Colon (tissue), 2 donors: Measurements from ENCODE around the gene GNPTG.

Source experiments
- FAIRE-seq: peaks from 2 replicates; lab custom pipeline; 2012; peaks lifted over from hg19 to GRCh38; lab: Jason Lieb, UNC
- donor health status: control.
- donor health status: control.

GNPTG gene

DNA sequence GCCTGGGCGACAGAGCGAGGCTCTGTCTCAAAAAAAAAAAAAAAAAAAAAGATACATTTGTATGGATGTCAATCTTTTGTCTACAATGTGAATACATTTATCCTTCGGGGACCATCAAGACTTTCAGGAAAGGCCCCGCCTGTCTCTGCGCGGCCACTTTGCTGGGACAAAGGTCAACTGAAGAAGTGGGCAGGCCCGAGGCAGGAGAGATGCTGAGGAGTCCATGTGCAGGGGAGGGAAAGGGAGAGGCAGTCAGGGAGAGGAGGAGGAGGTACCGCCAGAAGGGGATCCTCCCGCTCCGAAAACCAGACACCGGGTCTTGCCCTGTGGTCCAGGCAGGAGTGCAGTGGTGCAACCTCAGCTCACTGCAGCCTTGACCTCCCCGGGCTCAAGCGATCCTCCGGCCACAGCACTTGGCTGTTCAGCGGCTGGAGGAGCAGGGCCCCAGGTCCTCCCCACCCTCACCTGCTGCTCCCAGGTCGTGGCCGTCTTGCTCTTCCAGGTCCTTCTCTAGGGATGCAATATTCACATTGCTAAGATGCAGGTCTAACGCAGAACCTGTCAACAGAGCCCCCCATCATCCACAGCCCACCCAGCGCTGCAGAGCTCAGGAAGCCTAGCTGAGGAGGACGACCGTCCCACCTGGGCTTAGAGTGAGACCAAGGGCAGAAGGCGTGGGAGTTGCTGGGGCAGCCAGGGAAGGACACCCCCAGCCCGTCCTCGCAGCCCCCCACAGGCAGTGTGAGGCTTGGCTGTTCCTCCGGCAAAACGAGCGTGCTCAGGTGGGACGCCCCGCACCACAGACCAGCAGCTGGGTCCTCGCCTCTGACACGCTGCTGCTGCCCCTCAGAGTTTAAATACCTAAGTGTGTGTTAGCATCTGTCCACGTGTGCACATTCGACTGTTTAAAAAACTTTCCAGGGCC is 19.6 kb downstream of the GNPTG start:
- FAIRE-seq = no peak

DNA sequence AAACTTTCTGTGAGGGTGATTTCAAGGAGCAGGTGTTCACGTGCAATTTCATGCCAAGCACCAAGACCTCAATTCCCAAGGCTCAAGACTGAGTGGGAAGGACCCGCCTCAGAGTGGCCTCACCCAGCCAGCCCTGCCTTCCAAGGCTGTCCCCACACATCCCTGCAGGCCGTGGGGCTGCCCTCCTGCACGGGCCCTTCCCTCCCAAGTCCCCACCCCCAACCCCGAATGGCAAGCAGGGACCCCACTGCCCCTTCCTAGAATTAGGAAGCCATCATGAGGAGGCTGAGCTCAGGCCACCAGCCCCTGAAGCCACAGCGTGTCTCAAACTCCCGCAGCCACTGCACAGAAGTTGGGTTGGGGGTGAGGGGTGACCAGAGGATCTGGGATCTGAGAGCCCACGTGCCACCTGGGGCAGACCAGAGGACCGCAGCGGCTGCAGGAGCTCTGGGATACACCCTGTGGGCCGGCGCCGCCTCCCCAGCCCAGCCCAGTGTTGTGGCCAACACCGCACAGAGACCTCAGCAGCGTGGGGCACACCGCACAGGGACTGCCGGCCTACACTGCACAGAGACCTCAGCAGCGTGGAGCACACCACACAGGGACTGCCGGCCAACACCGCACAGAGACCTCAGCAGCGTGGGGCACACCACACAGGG is 20.7 kb downstream of the GNPTG start:
- no peak for FAIRE-seq

DNA sequence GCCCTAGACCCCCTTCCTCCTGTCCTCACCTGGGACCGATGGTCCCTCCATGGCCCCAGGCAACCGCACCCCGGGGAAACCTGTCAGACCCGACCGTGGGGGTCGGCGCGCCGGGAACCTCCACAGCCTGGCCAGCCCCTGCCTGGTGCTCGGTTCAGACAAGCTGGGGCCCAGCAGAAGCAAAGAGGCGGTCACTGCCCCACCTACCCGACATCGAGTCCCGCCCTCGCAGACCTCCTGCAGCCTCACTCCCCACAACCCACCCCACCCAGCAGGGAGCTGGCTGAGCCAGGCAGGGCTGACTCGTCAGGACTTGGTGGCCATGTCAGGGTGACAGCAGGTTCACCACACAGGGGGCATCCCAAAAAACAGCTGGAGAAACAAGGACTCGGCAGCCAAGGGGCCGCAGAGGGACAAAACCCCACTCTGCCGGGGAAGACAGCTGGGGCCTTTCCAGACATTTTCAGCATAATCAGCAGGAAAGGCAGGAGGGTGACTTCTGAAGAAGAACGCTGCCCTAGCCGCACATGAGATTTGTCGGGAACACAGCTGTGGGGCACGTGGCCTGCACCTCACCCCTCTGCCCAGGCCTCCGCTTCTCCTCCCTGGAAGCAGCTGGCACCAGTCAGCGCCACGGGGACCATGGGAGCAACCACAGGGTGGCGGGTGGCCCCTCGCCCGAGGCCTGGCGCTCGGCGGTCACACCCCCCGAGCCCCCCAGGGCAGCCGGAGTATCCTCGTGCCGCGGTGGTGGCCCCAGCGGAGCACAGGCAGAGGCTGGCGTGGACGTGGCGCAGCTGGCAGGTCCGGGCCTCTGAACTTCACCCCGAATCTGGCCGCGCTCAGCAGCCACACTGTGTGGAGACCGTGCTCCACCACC is 22.9 kb downstream of the GNPTG start:
- no peak for FAIRE-seq

DNA sequence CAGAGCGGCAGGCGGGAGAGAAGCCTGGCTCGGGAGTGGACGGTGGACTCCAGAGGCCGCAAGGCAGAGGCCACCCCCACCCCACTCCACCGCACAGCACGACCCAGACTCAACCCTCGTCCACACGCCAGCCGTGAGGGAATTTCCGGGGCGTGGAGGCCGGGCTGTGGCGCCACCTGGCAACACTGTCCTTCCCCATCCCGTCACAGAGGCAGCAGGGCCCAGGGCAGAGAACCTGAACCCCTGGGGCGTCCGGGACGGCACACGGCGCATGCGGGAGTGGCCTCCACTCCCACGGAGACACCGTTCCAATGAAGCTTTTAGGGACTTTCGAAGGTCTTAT is 23.5 kb downstream of the GNPTG start:
- no peak for FAIRE-seq

DNA sequence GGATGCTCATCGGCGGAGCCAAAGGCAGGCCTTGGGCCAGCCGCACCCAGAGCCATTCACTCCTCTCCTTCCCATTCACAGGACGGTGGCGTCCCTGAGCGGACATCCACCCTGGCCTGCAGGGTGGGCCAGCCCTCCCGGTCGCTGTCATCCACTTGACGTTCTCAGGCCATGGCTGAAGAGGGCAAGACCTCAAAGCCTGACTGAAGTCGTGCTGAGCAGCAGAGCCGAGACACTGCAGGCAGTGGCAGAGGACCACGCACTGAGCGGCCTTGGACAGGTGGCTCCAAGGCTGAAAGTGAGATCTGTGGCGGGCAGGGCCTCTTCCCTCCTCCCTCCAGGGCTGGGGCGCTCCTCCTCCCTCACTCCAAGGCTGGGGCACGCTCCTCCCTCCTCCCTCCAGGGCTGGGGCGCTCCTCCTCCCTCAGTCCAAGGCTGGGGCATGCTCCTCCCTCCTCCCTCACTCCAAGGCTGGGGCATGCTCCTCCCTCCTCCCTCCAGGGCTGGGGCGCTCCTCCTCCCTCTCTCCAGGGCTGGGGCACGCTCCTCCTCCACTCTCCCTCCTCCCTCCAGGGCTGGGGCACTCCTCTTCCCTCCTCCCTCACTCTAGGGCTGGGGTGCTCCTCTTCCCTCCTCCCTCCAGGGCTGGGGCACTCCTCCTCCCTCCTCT is 24.1 kb downstream of the GNPTG start:
- no peak for FAIRE-seq

DNA sequence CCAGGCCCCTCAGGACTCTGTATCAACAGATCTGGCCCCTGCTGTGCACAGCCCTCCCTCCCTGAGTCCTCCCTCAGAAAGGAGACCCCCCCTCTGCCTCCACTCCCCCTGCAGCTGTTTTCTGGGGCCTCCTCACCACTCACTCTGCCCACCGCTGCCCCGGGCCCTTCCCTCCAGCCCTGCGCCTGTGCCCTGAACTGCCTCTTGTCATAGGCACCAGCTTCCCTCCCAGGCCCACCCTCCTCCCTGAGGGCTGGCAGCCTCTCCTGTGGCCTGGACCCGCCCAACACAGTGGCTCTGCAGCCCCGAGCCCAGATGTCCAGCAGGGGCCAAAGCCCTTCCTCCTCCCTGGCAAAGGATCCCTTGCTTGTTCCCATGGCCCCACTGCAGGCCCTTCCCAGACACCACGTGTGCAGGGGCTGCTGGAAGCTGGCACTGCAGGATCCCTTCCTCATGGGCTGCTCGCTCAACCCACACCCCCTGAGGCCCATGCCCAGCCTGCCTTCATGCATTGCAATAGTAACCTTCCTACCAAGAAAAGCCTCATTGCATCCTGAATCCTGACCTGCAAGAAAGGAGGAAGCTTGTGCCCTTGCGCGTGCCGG is 25.8 kb downstream of the GNPTG start:
- FAIRE-seq = no peak

DNA sequence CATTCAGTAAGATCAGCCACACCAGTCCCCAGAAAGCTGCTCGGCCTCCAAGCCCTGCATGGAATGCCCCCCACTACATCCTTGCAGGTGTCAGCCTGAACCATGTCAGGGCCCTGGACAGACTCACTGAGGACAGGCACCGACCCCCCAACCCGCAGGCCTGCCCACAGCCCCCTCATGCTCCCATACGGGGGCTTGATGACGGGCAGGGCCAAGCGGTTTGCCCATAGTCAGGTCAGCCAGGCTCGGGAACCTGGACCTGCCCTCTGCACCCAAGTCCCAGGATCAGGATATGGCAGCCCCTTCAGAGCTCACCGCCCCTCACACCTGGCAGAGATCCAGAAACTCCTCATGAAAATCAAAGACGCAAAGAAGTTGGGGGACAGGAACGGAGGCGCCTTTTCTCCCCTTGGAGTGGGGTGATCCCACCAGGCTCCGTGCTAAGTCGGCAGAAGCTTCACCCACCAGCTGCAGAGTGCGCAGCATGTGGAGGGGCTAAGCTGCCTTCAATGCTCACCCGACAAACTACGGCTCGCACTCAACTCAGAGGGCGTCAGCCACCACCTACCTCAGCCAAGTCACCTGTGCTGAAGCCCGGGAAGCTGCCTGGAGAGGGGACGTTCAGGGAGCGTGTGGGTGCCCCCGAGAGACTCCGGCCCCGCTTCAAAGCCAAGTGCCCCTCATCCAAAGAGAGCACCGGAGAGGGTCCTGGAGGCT is 26.5 kb downstream of the GNPTG start:
- FAIRE-seq = no peak

DNA sequence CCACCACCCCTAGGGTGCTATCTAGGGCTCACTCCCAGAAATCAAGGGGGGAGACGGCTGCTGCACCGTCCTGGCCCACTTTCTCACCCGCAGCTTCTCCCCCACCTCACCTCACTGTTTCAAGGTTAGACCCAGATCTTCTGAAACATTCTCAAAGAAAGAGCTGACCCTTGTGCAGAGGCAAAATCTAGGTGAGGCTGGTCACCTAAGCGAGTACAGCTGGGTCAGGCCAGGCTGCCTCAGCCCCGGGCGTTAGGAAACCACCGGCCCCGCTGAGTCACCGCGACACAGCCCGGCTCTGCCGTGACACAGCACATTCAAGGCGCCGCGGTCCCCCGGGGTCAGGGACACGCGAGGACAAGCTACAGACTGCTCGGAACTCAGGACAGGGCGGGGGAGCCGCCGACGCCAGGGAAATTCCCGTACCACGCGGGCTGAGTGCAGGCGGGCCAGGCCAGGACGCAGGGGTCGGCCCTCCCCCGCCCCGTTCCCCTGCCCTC is 27.1 kb downstream of the GNPTG start:
- no peak for FAIRE-seq

DNA sequence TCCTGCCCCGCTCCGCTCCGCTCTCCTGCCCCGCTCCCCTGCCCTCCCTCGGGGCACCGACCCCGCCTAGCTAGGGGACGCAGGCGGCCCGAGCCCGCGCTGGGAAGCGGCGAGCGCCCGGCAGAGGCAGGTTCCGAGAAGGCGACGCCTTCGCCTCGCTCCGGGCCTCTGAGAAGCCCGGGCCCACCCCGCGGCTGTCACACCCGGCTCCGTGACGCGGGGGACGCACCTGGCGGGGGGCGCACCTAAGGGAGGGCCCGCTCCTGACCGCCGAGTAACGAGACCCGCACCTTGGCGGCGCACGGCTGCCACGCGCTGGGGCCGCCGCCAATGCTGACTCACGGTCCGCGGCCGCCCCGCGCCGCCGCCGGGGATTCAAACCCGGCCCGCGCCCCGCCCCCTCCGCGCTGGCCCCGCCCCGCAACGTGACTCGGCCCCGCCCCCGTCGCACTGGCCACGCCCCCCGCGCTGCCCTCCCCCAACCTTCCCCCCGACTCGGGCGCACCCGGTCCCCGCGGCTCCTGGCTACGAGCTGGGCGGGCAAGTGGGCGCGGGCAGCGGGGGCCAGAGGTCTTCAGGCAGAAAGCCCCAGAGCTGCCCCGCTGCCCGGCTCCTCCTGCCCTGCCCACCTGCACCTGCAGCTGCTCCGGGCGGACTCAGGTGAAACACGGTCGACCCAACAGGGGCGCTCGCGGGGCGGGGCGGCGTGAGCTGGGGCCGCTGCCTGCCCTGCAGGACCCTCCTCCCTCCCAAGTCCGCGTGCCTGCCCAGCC is 27.8 kb downstream of the GNPTG start:
- no peak for FAIRE-seq

DNA sequence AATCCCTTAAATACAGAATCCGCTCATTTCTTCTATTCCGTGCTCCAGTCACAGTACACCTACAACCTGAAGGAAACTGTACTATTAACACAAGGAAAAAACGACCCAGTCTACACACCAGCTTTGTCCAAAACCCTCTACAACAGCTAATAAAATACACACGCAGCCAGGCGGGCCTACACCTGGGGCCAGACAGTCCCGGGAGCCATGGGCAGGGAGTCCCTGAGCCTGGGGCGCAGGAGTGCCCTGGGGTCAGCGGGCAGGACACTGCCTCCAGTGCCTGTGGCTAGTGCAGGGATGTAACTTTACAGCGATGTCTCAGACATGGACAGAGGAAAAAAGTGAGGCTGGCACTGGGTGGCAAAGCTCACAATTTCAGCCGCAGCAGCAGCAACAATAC is 28.5 kb downstream of the GNPTG start:
- FAIRE-seq = no peak

DNA sequence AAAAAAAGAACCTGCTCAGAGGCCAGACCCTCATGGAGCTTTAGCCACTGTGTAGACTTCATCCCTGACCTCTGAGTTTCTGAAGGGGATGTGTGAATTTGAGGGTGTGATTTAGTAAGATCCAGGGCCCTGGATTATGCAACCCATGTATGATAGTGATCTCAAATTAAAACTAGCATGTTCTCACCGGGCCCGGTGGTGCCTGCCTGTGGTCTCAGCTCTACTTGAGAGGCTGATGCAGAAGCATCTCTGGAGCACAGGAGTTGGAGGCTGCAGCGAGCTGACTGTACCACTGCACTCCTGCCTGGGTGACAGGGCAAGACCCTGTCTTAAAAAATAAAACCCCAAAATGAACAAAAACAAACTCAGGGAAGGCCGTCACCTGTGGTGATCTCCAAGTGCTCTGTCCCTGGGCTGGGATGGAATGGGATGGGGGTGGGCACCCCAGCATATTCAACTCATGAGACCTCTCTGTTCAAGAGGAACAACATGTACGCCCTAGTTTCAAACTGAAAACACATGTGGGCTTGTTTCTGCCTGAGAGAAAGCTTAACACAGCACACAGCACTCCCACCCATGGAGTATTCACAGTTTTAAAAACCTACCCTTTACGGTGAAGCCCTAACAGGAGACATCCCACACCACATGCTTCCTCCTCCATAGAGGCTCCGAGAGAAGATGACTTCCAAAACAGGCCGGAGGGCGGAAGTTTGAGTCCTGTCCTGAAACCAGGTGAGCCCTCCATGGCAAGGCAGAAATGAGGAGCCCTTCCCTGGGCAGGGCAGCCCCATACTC is 30.1 kb downstream of the GNPTG start:
- no peak for FAIRE-seq

DNA sequence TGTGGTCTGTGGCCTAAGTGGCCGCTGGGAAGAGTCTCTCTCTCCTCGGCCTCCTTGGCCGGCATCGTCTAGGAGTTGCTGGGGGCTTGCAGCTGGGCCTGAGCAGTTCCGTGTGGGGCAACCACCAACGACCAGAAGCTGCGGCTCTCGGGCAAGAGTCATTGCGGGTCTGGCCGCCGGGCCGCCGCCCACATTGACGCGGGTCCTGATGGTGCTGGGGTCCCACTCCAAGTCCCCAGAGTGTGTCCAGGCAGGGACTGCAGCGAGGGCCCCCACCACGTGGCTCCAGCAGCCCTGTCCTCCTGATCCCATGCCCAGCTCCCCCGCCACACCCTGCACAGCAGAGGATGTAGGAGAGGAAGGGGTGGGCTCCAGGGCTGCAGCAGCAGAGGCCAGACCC is 31.8 kb downstream of the GNPTG start:
- FAIRE-seq = no peak

DNA sequence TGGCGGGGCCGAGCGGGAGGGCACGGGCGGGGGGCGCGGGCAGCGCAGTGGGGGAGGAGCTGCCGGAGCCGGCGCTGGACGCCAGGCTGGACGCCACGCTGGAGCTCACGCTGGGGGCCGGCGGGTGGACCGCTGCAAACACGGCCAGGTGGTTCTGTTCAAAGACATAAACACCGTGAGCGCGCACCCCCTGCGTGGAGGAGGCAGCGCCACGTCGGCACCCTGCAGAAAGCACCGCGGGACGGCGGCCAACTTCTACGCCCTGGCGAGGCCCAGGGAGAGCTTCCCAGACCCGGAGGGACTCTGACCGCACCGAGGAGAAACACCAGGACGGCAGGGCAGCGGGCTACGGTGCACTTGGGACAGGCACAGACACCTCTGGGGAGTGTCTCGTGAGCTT is 33.5 kb downstream of the GNPTG start:
- FAIRE-seq = no peak

DNA sequence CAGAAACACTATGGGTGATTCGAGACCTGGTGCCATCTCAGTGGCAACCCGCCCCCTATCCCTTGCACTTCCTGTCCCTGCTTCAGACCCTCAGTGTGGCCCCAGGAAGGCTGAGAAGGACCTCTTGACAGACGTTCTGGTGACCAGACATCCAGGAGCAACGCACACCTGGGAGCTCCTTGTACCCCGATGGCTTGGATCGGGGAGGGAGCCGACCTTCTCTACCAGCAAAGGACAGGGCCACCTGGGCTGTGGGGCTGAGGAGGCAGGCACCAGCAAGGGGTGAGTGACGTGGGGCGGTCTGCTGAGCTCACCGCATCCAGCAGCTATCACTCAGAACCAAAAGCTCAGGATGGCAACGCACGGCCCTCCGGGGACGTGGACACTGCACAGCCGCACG is 35.6 kb downstream of the GNPTG start:
- FAIRE-seq = no peak

DNA sequence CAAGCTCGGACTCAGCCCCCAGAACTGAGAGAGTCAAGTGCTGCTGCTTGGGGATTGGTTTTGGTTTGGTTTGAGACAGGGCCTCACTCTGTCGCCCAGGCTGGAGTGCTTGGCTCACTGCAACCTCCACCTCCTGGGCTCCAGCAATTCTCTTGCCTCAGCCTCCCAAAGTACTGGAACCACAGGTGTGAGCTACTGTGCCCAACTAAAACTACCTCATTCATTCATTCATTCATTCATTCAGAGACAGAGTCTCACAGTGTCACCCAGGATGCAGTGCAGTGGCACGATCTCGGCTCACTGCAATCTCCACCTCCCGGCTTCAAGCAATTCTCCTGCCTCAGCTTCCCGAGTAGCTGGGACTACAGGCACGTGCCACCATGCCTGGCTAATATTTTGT is 38.0 kb downstream of the GNPTG start:
- FAIRE-seq = no peak

DNA sequence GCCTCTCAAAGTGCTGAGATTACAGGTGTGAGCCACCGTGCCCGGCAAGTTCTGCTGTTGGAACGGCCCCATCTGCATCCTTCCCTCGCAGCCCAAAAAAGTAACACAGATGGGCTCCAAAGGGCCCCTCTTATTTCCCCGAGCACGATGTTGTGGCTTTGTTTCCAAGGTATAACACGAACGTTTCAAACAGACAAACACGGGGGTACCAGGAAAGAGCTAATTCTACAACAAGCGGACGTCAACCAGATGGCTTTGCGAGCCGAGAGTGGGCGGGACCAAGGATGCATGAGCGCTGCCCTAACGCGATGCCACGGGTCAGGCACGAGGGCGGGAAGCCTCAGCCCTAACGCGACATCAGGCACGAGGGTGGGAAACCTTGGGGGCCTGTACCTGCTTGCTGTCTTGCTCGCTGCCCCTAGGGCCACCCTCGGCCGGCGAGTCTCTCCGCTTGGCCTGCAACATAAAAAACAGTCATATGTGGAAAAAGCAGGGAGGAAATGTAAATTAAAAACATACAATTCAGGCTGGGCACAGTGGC is 38.6 kb downstream of the GNPTG start:
- FAIRE-seq = no peak

DNA sequence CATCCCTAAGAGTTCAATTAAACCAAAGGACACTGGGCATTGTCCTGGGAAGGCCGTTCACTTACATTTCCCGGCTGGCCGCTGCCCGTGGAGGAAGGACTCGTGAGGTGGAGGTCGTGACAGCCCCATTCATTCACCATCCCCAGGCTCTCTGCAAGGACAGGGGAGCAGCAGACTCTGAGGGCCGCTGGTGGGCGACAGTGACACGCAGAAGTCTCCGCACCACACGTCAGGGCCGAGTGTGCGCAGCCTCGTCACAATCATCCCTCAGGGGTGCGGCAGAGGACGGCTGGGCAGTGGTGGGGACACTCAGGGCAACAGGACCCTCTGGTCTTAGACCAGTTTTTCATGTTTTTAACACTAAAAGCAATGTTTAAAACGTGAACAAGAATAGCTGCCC is 41.1 kb downstream of the GNPTG start:
- FAIRE-seq = no peak

DNA sequence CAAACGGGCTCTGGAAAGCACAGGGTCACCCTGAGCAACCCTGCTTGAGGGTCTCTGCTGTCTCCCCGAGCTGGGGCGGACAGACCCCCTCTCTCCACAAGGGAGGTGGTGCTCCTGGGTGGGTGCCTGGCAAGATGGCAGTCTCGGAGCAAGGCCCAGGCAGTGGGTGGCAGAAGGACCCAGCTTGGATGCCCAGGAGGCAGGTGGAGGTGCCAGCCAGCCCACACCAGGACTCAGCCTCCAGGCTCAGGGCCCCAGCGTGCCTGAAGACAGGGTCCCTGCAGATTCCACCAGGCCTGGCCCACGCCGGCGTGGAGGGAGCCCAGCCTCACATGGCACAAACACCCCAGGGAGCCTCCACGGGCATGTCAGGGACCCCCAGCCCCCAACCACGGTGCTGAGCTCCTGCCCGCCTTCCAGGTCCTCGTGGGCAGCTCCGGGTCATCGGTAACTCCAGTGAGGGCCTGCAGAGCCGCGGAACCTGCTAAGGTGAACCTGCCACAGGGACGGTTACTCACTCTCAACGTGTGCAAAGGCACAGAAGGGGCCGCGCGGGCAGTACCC is 42.0 kb downstream of the GNPTG start:
- no peak for FAIRE-seq
